HG03159 (cell line): ENCODE data around the gene NAALADL1.
A peak's percentile ranks its signal among the peaks of the same experiment; 100 is the strongest.

Source experiments
- ATAC-seq: cut with Tn5 transposase; IDR thresholded peaks from one replicate; pipeline ENCODE4 v1.9.1; 2021; ENCODE audit warnings: mild to moderate bottlenecking, moderate library complexity; ENCODE audit not compliant: unreplicated experiment

Gene NAALADL1

GRCh38 chr11:65083834-65084597 is 25.7 kb upstream of the NAALADL1 start, which contains the start of the genes CDCA5 and ZFPL1:
TSS of gene CDCA5 (minus strand) at chr11:65084040. CDS start at chr11:65083978, 62 bp downstream.
TSS of gene ZFPL1 (plus strand) at chr11:65084222. CDS start at chr11:65084699, 477 bp downstream.
- ATAC-seq = peak; percentile 80

DNA sequence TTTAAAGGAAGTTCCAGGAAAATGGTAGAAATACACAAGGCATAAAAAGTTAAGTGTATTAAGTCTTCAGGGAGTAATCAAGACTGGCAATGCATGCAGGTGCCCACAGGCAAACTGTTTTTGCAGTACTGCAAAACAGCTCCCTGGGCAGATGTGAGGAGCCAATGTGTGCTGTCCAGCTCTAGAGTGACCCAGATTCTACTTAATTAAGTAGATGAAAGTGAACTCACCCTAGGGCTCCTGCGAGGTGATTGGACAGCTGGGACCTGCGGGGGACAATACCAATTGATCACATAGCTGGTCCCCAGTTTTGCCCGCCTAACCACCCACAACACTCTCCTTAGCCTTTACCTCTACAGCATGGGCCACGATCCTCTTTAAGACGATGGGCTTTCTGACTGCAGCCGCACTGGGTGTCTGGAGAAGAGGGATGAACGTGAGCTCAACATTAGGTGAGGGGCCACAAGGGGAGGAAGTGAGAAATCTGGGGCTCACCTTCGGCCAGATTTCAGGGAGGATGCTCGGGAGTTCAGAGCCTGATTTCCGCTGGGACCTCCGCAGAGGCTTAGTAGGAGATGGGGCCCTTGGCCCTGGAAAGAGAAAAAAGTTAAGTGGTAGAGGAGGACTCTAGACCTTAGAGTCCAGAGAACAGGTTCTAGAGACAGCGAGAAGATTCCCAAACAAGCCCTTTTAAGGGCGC is 24.9 kb upstream of the NAALADL1 start:
- peak; percentile 16 for ATAC-seq

- ATAC-seq = no peak
Observed at GRCh38 chr11:65078786-65079342, 20.5 kb upstream of the NAALADL1 start.

- ATAC-seq = no peak
Observed at GRCh38 chr11:65078151-65078550, 19.8 kb upstream of the NAALADL1 start.

DNA sequence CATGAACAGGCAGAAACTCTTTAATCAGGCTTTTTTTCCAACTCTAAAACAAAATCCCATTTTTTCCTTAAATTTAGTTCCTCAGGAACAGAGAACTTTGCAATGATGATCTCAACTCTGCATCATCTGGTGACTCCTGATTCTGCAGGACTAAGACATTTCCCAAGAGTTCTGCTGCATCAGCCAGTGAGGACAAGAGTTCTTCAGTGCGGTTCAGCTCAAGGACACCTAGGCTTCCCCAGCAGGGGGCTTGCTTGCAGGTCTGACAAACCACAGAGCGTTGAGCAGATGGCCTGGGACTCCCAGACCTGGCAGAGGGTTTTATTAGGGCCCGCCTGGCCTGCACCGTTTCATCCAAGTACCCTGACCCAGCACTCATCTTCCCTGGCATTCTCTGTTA is 19.1 kb upstream of the NAALADL1 start:
- no peak for ATAC-seq

GRCh38 chr11:65072631-65072966 is 14.2 kb upstream of the NAALADL1 start:
- ATAC-seq = no peak

DNA sequence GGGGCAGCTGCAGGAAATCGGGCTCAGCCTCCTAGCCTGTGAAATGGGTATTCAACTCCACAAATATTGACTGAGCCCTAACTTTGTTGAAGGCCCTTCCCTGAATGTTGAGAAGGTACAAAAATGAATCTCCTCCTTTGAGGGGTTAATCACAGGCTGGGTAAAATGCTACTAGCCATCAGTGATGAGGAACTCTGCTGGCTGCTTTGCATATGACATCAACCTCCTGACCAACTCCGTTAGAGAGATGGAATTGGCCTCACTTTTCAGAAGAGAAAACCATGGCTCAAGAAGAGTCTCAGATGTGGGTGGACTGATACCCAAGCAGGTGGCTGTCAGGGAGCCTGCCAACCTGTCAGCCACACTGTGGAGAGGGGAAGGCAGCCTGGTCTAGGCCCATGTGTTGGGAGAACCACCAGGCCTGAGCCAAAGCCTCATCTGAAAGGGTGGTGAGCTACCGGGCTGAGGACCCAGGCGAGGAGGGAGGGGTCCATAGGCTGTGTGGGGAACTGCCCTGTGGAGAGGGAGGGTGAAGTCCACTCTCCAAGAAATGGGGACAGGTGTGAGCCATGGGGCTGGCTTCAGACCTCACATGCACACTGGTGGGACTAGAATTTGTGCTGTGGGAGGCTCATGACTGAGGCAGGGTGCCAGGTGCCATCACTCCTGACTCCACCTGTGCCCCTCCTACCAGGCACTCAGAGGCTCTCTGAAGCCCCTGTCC is 13.7 kb upstream of the NAALADL1 start:
- no peak for ATAC-seq

- ATAC-seq = no peak
Observed at GRCh38 chr11:65069217-65069616, 10.9 kb upstream of the NAALADL1 start.

DNA sequence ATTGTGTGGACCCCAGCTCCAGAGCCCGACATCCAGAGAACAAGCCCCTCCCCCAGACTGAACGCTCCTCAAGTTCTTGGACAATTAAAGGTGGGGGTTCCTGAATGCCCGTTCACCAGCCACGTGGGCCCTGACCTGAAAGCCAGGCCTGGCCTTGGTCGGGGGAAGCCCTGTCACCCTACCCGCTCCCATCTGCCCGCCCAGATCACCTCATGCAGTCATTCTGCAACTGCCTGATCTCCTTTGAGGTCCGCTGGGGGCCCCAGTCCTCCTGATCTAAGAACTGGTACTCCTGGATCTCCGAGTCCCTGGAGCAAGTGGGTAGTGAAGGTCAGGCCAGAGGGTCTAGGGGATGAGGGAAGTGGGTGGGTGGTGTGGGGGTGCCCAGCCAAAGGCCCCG is 9.1 kb upstream of the NAALADL1 start:
- ATAC-seq = no peak

GRCh38 chr11:65066805-65067291 is 8.5 kb upstream of the NAALADL1 start:
- ATAC-seq = no peak

DNA sequence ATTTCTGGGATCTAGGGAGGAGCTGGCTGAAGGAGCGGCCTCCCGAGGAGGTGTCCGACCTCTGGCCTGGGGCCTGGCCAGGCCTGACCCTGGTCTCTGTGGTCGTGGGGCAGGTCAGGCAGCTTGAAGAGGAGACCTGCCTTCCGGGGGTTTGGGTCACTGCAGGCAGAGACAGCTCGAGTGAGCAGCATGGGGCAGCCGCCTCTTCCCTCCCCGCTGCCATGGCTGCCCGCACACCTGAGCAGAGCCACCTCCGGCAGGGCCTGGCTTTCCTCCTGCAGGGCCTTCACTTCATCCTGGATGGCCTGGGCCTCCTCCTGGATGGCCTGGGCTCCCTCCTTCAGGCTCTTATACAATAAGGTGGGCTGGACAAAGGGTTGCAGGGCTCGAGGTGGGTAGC is 8.0 kb upstream of the NAALADL1 start:
- ATAC-seq = no peak

DNA sequence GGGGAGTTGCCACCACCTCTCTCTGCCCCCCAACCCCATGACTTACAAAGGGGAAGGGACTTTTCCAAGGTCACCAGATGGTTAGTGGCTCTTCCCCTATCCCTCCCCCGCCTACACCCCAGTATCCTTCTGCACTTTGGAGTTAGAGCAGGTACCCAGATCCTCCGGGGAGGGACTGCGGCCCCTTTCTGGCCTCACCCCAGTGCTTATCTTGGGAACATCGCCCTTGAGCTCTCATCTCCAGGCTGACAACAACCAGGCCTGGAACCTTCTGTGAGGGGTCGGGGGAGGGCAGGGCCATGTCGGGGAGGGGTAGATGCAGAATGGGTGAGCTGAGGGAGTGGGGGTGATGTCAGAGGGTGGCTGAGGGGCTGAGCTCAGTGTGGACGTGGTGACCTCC is 7.5 kb upstream of the NAALADL1 start:
- ATAC-seq = no peak

DNA sequence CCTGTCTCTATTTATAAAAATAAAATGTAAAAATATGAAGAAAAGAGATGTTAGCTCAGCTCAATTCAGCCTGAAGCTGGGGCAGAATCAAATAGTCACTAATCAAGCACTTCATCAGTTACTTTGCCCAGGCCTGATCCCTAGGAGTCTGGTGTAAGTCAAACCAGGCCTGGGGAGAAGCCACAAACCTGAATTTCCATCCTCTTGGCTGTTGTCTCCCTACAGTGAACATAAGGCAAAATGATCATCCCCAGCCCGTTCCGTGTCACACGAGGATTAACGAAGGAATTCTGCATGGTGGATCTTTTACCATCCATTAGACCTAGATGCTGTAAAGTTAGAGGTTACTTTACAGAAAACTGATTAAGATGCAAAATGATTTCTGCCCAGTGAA is 6.5 kb upstream of the NAALADL1 start:
- ATAC-seq = no peak

GRCh38 chr11:65063532-65063931 is 5.2 kb upstream of the NAALADL1 start:
- no peak for ATAC-seq

GRCh38 chr11:65060913-65061408 is 2.6 kb upstream of the NAALADL1 start:
- ATAC-seq = no peak

- ATAC-seq = no peak
Observed at GRCh38 chr11:65059959-65060824, 1.8 kb upstream of the NAALADL1 start.

DNA sequence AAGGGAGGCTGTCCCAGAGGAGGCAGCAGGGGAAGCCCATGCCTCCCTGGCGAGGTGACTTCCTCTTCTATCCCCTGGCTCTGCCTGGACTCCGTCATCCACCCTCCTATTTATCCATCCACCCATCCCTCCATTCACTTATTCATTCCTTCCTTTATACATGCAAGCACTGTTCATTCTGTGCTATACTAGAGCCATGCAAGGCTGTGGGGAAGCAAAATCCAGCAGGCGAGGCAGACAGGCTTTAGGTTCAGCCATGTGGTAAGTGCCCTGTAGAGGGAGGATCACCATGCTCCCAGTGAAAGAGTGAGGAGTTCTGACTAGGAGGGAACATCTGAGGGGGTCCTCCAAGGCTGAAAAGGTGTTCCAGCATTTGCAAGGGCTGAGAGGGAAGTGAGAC is 1.2 kb upstream of the NAALADL1 start:
- ATAC-seq = no peak

GRCh38 chr11:65058012-65058411 is 341 bp downstream of the NAALADL1 start:
- ATAC-seq = no peak

DNA sequence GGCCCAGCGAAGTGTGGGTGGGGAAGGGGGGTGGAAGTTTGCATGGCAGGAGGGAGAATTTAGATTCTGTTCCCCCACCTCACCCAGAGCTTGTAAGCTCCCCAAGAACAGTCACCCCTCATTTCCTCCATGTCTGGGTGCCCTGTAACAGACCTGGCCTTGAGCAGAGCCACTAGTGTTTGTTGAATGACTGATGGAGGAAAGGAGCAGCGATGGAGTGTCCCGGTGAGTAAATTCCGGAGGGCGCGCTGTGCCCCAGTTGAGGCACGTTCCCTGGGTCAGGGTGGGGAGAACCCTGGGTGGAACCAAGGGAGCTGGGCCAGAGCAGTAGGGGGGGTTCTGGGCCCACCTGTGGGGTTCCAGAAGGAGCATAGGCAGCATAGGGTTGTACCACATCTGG is 827 bp downstream of the NAALADL1 start:
- ATAC-seq = no peak

- no peak for ATAC-seq
Observed at GRCh38 chr11:65056999-65057398, 1.4 kb downstream of the NAALADL1 start.
